Cardiac muscle cell (in vitro differentiated cells and primary cell): ENCODE measurements around the gene PRRT1B. TPM values are rescaled to one million over a fixed set of nuclear protein-coding genes. Genes with fewer than 3 reads are reported as not detected.

ENCODE experiments used
- DNase-seq, 2 donors: peaks; one replicate each; pipeline versions ENCODE4 v3.0.0 to v3.0.0-alpha.2; 2010 to 2017; ENCODE audit warnings: low read depth in 1 of 2, low spot score in 1 of 2
- H3K27ac ChIP-seq: fragments of 200-600 bp; sonication (generic); 2 replicates; pipeline ENCODE4 v1.5.1; 2016
- H3K27me3 ChIP-seq: fragments of 200-600 bp; sonication (generic); 2 replicates; pipeline ENCODE4 v1.6.0; 2016; ENCODE audit warnings: control low read depth
- H3K36me3 ChIP-seq: fragments of 200-600 bp; sonication (generic); 2 replicates; pipeline ENCODE4 v1.5.1; 2016; ENCODE audit warnings: control low read depth
- H3K4me1 ChIP-seq: fragments of 200-600 bp; sonication (generic); 2 replicates; pipeline ENCODE4 v1.8.1; 2017; ENCODE audit warnings: low read depth, mild to moderate bottlenecking, mixed run types
- H3K4me3 ChIP-seq: fragments of 200-600 bp; sonication (generic); 2 replicates; pipeline ENCODE4 v1.5.1; 2016; ENCODE audit warnings: mild to moderate bottlenecking
- H3K9me3 ChIP-seq: fragments of 200-600 bp; sonication (generic); 2 replicates; pipeline ENCODE4 v1.5.1; 2017; ENCODE audit warnings: low read depth, mild to moderate bottlenecking, control low read depth
- CTCF ChIP-seq: IDR thresholded peaks from 2 replicates; pipeline ENCODE4 v1.5.1; 2012; ENCODE audit warnings: low read depth, mild to moderate bottlenecking, low read length
- polyA plus RNA-seq: library from polyadenylated mRNA; unstranded; fragments of >200 nt; fragmentation: Nextera tagmentation; extraction: Ambion mirVana; gene quantifications from 2 replicates; pipeline ENCODE4 v1.2.1, GENCODE V29; 2016
- total RNA-seq: library from RNA; depleted of rRNA; stranded (reverse); fragments of >200 nt; gene quantifications from 2 replicates; pipeline ENCODE4 v1.2.3, GENCODE V29; 2016

Gene PRRT1B
- total and polyA plus RNA-seq, 2 experiments from 2014 or later = not detected

- Histone ChIP-seq H3K27ac (peak overlapping the region; percentile 98), H3K27me3 (no peaks in the 10 kb centered on the region), H3K4me3 (no peak overlapping the region), H3K36me3 (no peaks in the 10 kb centered on the region), H3K4me1 (peaks cover 33% of the 10 kb centered on the region), H3K9me3 (no peaks in the 10 kb centered on the region)
- TF ChIP-seq CTCF = no peak
- DNase-seq = peak; percentile 89 to 92
Observed at GRCh38 chr9:131608493-131609037, 63.2 kb downstream of the PRRT1B start.

Other genes with a start within 250 kb of the PRRT1B start
- 166 and 259 TPM in 2 replicates for gene PRRC2B, start 151.4 kb upstream of the PRRT1B start, total RNA-seq
- 71.1 and 112 TPM in 2 replicates for gene PRRC2B, start 151.4 kb upstream of the PRRT1B start, polyA plus RNA-seq
- 41.9 and 55.0 TPM in 2 replicates for gene POMT1, start 42.6 kb upstream of the PRRT1B start, total RNA-seq
- gene POMT1, start 42.6 kb upstream of the PRRT1B start, polyA plus RNA-seq = 37.4 and 60.6 TPM in 2 replicates
- gene UCK1, start 14.3 kb upstream of the PRRT1B start, total RNA-seq = 39.5 and 57.1 TPM in 2 replicates
- gene UCK1, start 14.3 kb upstream of the PRRT1B start, polyA plus RNA-seq = 45.4 and 48.8 TPM in 2 replicates
- 37.3 and 42.1 TPM in 2 replicates for gene RAPGEF1, start 194.6 kb downstream of the PRRT1B start, total RNA-seq
- 49.5 and 51.1 TPM in 2 replicates for gene RAPGEF1, start 194.6 kb downstream of the PRRT1B start, polyA plus RNA-seq